ENCODE measurements around the gene CCNK. TPM values are rescaled to one million over a fixed set of nuclear protein-coding genes. Genes with fewer than 3 reads are reported as not detected.

The CCNK gene
- total RNA-seq, 1 donor from 2014 or later, result 8.4 TPM

- no peak overlapping the region for H3K4me3 ChIP-seq (ENCODE audit: low read depth, low read length)
- TF ChIP-seq CTCF (conservative IDR thresholded peaks at IDR 0.05; ENCODE audit: low read depth, low read length), result no peak
- no peak for DNase-seq (ENCODE audit: low read depth)
Observed at GRCh38 chr14:99539491-99539890, 58.3 kb downstream of the CCNK start.

- H3K4me3 ChIP-seq (ENCODE audit: low read depth, low read length), result no peak overlapping the region
- TF ChIP-seq CTCF (conservative IDR thresholded peaks at IDR 0.05; ENCODE audit: low read depth, low read length), result no peak
- no peak for DNase-seq (ENCODE audit: low read depth)
Observed at GRCh38 chr14:99540196-99541032, 59.2 kb downstream of the CCNK start.

- no peak for DNase-seq (ENCODE audit: low read depth)
- no peak for TF ChIP-seq CTCF (conservative IDR thresholded peaks at IDR 0.05; ENCODE audit: low read depth, low read length)
- H3K4me3 ChIP-seq (ENCODE audit: low read depth, low read length), result no peak overlapping the region
Observed at GRCh38 chr14:99541211-99541610, 60.0 kb downstream of the CCNK start.

GRCh38 chr14:99541677-99542470 lies 60.7 kb downstream of the CCNK start:
- DNase-seq (ENCODE audit: low read depth), result no peak
- TF ChIP-seq CTCF (conservative IDR thresholded peaks at IDR 0.05; ENCODE audit: low read depth, low read length), result no peak

GRCh38 chr14:99542566-99542965 lies 61.4 kb downstream of the CCNK start:
- no peak for DNase-seq (ENCODE audit: low read depth)
- no peak for TF ChIP-seq CTCF (conservative IDR thresholded peaks at IDR 0.05; ENCODE audit: low read depth, low read length)
- H3K4me3 ChIP-seq (ENCODE audit: low read depth, low read length), result no peak overlapping the region

More at GRCh38 chr14:99541677-99542470, 60.7 kb downstream of the CCNK start:
- H3K4me3 ChIP-seq (ENCODE audit: low read depth, low read length), result no peak overlapping the region

- DNase-seq (ENCODE audit: low read depth), result no peak
- no peak overlapping the region for H3K4me3 ChIP-seq (ENCODE audit: low read depth, low read length)
- TF ChIP-seq CTCF (conservative IDR thresholded peaks at IDR 0.05; ENCODE audit: low read depth, low read length), result no peak
Observed at GRCh38 chr14:99543370-99543769, 62.2 kb downstream of the CCNK start.

All from epithelial cell of proximal tubule (primary cell).